Prostate gland (tissue), 2 donors: ENCODE results near the gene HOXA10.

Experiments used
- CTCF ChIP-seq, 4 experiments: fragments of 200-600 bp in 2 of 4; fragments of 450-650 bp in 2 of 4; sonication (generic) in 2 of 4; IDR thresholded peaks; 1 replicate in 3 of 4; 2 replicates in 1 of 4; pipeline ENCODE4 v1.5.1; 2016 to 2019; ENCODE audit warnings: antibody characterized with exemption in 4 of 4, mild to moderate bottlenecking in 2 of 4, moderate library complexity in 2 of 4
- POLR2A ChIP-seq: fragments of 450-650 bp; IDR thresholded peaks from one replicate; pipeline ENCODE4 v1.6.1; 2016; ENCODE audit warnings: antibody characterized with exemption, mild to moderate bottlenecking

DNA sequence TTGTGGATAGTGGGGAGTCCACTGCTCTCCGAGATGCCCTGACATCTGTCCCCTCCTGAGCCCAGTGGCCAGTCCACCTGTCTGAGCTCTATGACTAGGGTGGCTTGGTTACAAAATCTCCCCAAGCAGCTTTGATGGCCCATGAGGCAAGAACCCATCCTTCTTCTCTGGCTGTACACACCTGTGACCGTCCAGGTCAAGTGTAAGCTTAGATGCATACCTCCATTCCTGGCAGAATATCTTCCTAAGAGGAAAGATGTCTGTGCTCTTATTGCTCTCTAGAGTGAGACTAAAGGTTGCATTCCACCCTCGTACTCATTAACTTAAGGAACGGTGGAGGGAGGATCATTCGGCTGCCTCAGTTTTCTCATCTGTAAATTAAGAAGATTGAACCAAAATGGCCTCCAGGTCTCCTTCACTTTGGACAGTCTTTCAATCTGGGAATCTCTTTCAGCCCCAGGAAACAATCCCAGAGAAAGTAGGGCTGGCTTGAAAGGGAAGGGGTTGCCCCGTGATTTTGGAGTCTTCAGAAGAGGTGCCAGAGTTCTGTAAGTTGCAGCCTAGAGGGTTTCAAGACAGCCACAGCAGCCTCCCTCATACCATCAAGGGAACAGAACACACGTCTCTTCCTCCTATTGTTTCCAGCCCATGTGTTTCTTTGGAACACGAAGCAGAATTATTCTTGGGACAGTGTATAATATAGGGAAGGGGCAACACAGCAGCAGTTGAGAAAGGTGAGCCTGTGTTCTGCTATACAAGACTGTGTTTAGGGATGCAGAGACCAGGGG, 49.0 kb downstream of the HOXA10 start:
- TF ChIP-seq CTCF (IDR thresholded peaks at IDR 0.05) (no peak), POLR2A (no peak)
